HCT116 (cell line): ENCODE results near the gene RBM44. TPM values are rescaled to one million over a fixed set of nuclear protein-coding genes. Genes with fewer than 3 reads are reported as not detected.

Source experiments
- ATAC-seq: fragments of 200-7000 bp; cut with Tn5 transposase; 2 replicates; pipeline ENCODE4 v1.9.1; 2020; ENCODE audit warnings: mild to moderate bottlenecking, moderate library complexity
- BruUV-seq: library from RNA; stranded (reverse); fragments of 400-500 nt; replicated peaks from 2 replicates; lab custom pipeline; 2021; lab: Mats Ljungman, UMichigan
- CTCF ChIA-PET: fragments of 300-600 bp; sonication (Branson Sonifier 250); formaldehyde crosslinking; loops from one replicate; lab custom pipeline; 2021; ENCODE audit warnings: antibody characterized with exemption; lab: Charles Lee
- POLR2A ChIA-PET: fragments of 300-600, 350-600 bp; sonication (Branson Sonifier 250); formaldehyde crosslinking; loops from one replicate; lab custom pipeline; 2021; ENCODE audit warnings: antibody characterized with exemption; lab: Charles Lee
- RAD21 ChIA-PET, 2 experiments: fragments of 300-600 bp; sonication (Branson Sonifier 250); formaldehyde crosslinking; loops; one replicate each; lab custom pipeline; 2023; ENCODE audit warnings: low total read pairs in 2 of 2; ENCODE audit not compliant: uncharacterized antibody in 2 of 2, unreplicated experiment in 2 of 2, low non-redundant PET in 1 of 2; lab: Charles Lee
- DNase-seq: peaks from one replicate; pipeline ENCODE4 v3.0.0-alpha.2; 2010; ENCODE audit warnings: low read depth, low spot score
- H2AFZ ChIP-seq: fragments of 200-600 bp; shearing (Covaris generic), sonication (generic); 2 replicates; pipeline ENCODE4 v1.6.1; 2017; ENCODE audit warnings: low read depth, mixed run types, mixed read lengths, antibody characterized with exemption, low read length; ENCODE audit not compliant: poor library complexity, severe bottlenecking
- H3K27ac ChIP-seq: 2 replicates; pipeline ENCODE4 v1.5.1; 2012; ENCODE audit warnings: low read depth, low read length
- H3K27me3 ChIP-seq: fragments of 200-600 bp; sonication (generic); 2 replicates; pipeline ENCODE4 v1.6.1; 2016; ENCODE audit warnings: mixed run types, low read length, mixed read lengths; ENCODE audit not compliant: insufficient read depth
- H3K36me3 ChIP-seq, 2 experiments: fragments of 200-500 bp in 1 of 2; fragments of 200-600 bp in 1 of 2; sonication (Bioruptor generic) in 1 of 2; sonication (generic) in 1 of 2; 2 replicates each; pipeline versions ENCODE4 v1.5.1 to v1.6.1; 2014 to 2016; ENCODE audit warnings: low read length in 2 of 2, inconsistent platforms in 1 of 2, mixed read lengths in 1 of 2, mixed run types in 1 of 2; ENCODE audit not compliant: insufficient read depth in 2 of 2, control insufficient read depth in 1 of 2
- H3K4me1 ChIP-seq, 2 experiments: fragments of 200-600 bp in 1 of 2; sonication (generic) in 1 of 2; 2 replicates each; pipeline versions ENCODE4 v1.5.1 to v1.6.1; 2012 to 2017; ENCODE audit warnings: low read length in 2 of 2, inconsistent platforms in 1 of 2, mild to moderate bottlenecking in 1 of 2, mixed read lengths in 1 of 2, mixed run types in 1 of 2, moderate library complexity in 1 of 2; ENCODE audit not compliant: insufficient read depth in 2 of 2, control insufficient read depth in 1 of 2
- H3K4me2 ChIP-seq: fragments of 200-600 bp; sonication (generic); 2 replicates; pipeline ENCODE4 v1.6.1; 2017; ENCODE audit warnings: mixed run types, low read length, mixed read lengths
- H3K4me3 ChIP-seq, 2 experiments: fragments of 200-600 bp in 1 of 2; sonication (generic) in 1 of 2; replicated peaks in 1 of 2; 2 replicates each; pipeline ENCODE4 v1.5.1; 2011 to 2016; ENCODE audit warnings: low read length in 2 of 2, control low read depth in 1 of 2, low read depth in 1 of 2, mild to moderate bottlenecking in 1 of 2, mixed read lengths in 1 of 2, mixed run types in 1 of 2
- H3K79me2 ChIP-seq: fragments of 200-600 bp; sonication (generic); 2 replicates; pipeline ENCODE4 v1.6.1; 2017; ENCODE audit warnings: mild to moderate bottlenecking, mixed run types, low read length, moderate library complexity, mixed read lengths; ENCODE audit not compliant: insufficient read depth
- H3K9ac ChIP-seq: fragments of 200-600 bp; sonication (generic); 2 replicates; pipeline ENCODE4 v1.6.1; 2016; ENCODE audit warnings: low read length, mixed read lengths
- H3K9me2 ChIP-seq: fragments of 200-600 bp; sonication (generic), shearing (Covaris generic); 2 replicates; pipeline ENCODE4 v1.6.1; 2017; ENCODE audit warnings: mixed run types, mild to moderate bottlenecking, moderate library complexity; ENCODE audit not compliant: insufficient read depth
- H3K9me3 ChIP-seq, 2 experiments: fragments of 200-500 bp in 1 of 2; fragments of 200-600 bp in 1 of 2; sonication (Bioruptor generic) in 1 of 2; sonication (generic) in 1 of 2; 2 replicates each; pipeline ENCODE4 v1.6.1; 2014 to 2017; ENCODE audit warnings: low read length in 2 of 2, mixed read lengths in 2 of 2, inconsistent platforms in 1 of 2, low read depth in 1 of 2, mild to moderate bottlenecking in 1 of 2, mixed run types in 1 of 2, moderate library complexity in 1 of 2; ENCODE audit not compliant: control insufficient read depth in 1 of 2, insufficient read depth in 1 of 2
- H4K20me1 ChIP-seq: fragments of 200-600 bp; sonication (generic), shearing (Covaris generic); 2 replicates; pipeline ENCODE4 v1.6.1; 2017; ENCODE audit warnings: mixed run types, mild to moderate bottlenecking, moderate library complexity; ENCODE audit not compliant: insufficient read depth
- CEBPB ChIP-seq: IDR thresholded peaks from 2 replicates; pipeline ENCODE4 v1.6.1; 2012; ENCODE audit warnings: low read depth
- FOSL1 ChIP-seq: IDR thresholded peaks from 2 replicates; pipeline ENCODE4 v1.6.1; 2012; ENCODE audit warnings: low read depth
- MAX ChIP-seq: IDR thresholded peaks from 2 replicates; pipeline ENCODE4 v1.6.1; 2012
- POLR2A ChIP-seq: IDR thresholded peaks from 2 replicates; pipeline ENCODE4 v1.7.0; 2011; ENCODE audit warnings: borderline replicate concordance; ENCODE audit not compliant: insufficient read depth, insufficient read length; ENCODE audit errors: extremely low read depth
- POLR2AphosphoS5 ChIP-seq: IDR thresholded peaks from 2 replicates; pipeline ENCODE4 v1.6.1; 2011; ENCODE audit warnings: mild to moderate bottlenecking, low read depth, low read length, moderate library complexity
- YY1 ChIP-seq: IDR thresholded peaks from 2 replicates; pipeline ENCODE4 v1.6.1; 2011; ENCODE audit warnings: low read length, low read depth, moderate library complexity, mild to moderate bottlenecking; ENCODE audit not compliant: insufficient replicate concordance; ENCODE audit errors: extremely low read depth
- ZBTB33 ChIP-seq: IDR thresholded peaks from 2 replicates; pipeline ENCODE4 v1.6.1; 2011; ENCODE audit warnings: mild to moderate bottlenecking, low read length, moderate library complexity; ENCODE audit not compliant: insufficient replicate concordance; ENCODE audit errors: extremely low read depth
- ZNF274 ChIP-seq: fragments of 200-500 bp; sonication (Bioruptor generic); IDR thresholded peaks from 2 replicates; pipeline ENCODE4 v1.6.1; 2014; ENCODE audit warnings: mild to moderate bottlenecking, low read depth, low read length, inconsistent platforms
- intact Hi-C: fragments of 100-400 bp; cut with micrococcal nuclease; formaldehyde crosslinking; loops from 2 replicates; pipeline ENCODE4 v1.10.0; 2022
- total RNA-seq: library from RNA; stranded (reverse); gene quantifications from one replicate; pipeline ENCODE4 v1.2.1, GENCODE V29; 2021; ENCODE audit not compliant: unreplicated experiment

Gene RBM44
- total RNA-seq, 1 experiment from 2014 or later: 0.54 TPM

GRCh38 chr2:237888389-237888788 is 89.8 kb downstream of the RBM44 start:
- H3K79me2 ChIP-seq: no peaks in the 10 kb centered on the region
- no peak for DNase-seq
- no peaks in the 10 kb centered on the region for H3K9me3 ChIP-seq
- peaks cover 0 to 4% of the 10 kb centered on the region in 2 experiments; a peak in 1 of 4 replicates for H3K36me3 ChIP-seq
- no peak overlapping the region for H3K27ac ChIP-seq
- ChIA-PET CTCF (no interaction called here), POLR2A (no interaction called here)
- no peaks in the 10 kb centered on the region for H3K27me3 ChIP-seq
- 0 out of 4 replicates have a peak, but pooled peaks cover 0 to 5% of the 10 kb centered on the region in 2 experiments for H3K4me1 ChIP-seq
- BruUV-seq: no TSS peak
- no peak overlapping the region; the same call in 1 of the 2 replicates for H3K4me2 ChIP-seq
- H3K9ac ChIP-seq: no peak overlapping the region
- H3K9me2 ChIP-seq: no peaks in the 10 kb centered on the region
- H4K20me1 ChIP-seq: no peaks in the 10 kb centered on the region
- no peak for TF ChIP-seq YY1
- TF ChIP-seq ZBTB33: no peak
- no peak for TF ChIP-seq CEBPB
- no peak for TF ChIP-seq MAX
- no peak for TF ChIP-seq POLR2AphosphoS5
- no peak for TF ChIP-seq POLR2A
- TF ChIP-seq, all 23 proteins: peak for 0
- intact Hi-C loops: no loop called here
- RAD21 ChIA-PET: no interaction called here
- no peak overlapping the region for H2AFZ ChIP-seq
- no peak overlapping the region for H3K4me3 ChIP-seq
- no peak for ATAC-seq

GRCh38 chr2:237889016-237889415 is 90.4 kb downstream of the RBM44 start:
- H3K79me2 ChIP-seq: no peaks in the 10 kb centered on the region
- intact Hi-C loops: no loop called here
- no peak overlapping the region for H2AFZ ChIP-seq
- no peak for ATAC-seq
- H3K4me3 ChIP-seq: no peak overlapping the region
- TF ChIP-seq ZNF274 (no peak), ZBTB33 (no peak), FOSL1 (no peak)
- DNase-seq: no peak
- H3K4me2 ChIP-seq: no peak overlapping the region
- no peaks in the 10 kb centered on the region for H3K9me2 ChIP-seq
- peaks cover 0 to 3% of the 10 kb centered on the region in 2 experiments; a peak in 1 of 4 replicates for H3K36me3 ChIP-seq
- ChIA-PET RAD21 (no interaction called here), CTCF (no interaction called here), POLR2A (no interaction called here)
- H3K27ac ChIP-seq: no peak overlapping the region
- H3K27me3 ChIP-seq: no peaks in the 10 kb centered on the region
- H4K20me1 ChIP-seq: no peaks in the 10 kb centered on the region
- H3K9me3 ChIP-seq: no peaks in the 10 kb centered on the region
- H3K9ac ChIP-seq: no peak overlapping the region
- no TSS peak for BruUV-seq
- H3K4me1 ChIP-seq: 0 out of 4 replicates have a peak, but pooled peaks cover 0 to 5% of the 10 kb centered on the region in 2 experiments
